ENCODE data around the gene SKAP1.

DNA sequence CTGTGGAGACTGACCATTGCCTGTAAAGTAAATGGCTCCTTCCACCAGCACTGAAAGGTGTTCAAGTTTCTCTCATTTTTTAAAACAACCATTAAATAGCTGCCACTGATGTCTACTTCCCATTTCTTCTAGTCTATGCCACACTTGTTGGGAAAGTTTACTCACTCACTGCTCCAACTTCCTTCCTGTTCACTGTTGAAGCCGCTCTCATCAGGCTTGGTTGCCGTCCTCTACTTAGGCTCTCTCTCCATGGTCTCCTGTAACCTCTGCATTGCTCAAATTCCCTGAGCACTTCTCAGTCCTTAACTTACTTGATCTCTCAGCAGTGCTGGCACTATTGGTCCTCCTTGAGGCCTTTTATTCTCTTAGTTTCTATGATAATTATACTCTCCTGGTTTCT lies 290.1 kb downstream of the SKAP1 start:
- TF ChIP-seq ESRRG (CRISPR knock-in tag; IDR thresholded peaks at IDR 0.05) (no peak), ZC3H10 (CRISPR knock-in tag; IDR thresholded peaks at IDR 0.05) (no peak), CSRNP3 (CRISPR knock-in tag; IDR thresholded peaks at IDR 0.05) (no peak), ZNF8 (CRISPR knock-in tag; IDR thresholded peaks at IDR 0.05) (no peak)

All from SK-N-SH treated with all-trans-retinoic acid at 6 μM for 48 hours (cell line).